Measurements from ENCODE around the gene SLIT3. TPM values are rescaled to one million over a fixed set of nuclear protein-coding genes. Genes with fewer than 3 reads are reported as not detected.

Gene SLIT3
- total RNA-seq, 4 donors from 2014 or later: 6.8 to 23.1 (median 13.3) TPM

- Histone ChIP-seq H3K9me3 (no peaks in the 10 kb centered on the region), H3K27ac (no peak overlapping the region), H3K36me3 (no peaks in the 10 kb centered on the region), H3K4me3 (no peak overlapping the region), H3K4me1 (no peaks in the 10 kb centered on the region), H3K27me3 (no peaks in the 10 kb centered on the region)
- no peak for DNase-seq
- TF ChIP-seq POLR2A (IDR thresholded peaks at IDR 0.05): no peak
- TF ChIP-seq, protein P1, sequence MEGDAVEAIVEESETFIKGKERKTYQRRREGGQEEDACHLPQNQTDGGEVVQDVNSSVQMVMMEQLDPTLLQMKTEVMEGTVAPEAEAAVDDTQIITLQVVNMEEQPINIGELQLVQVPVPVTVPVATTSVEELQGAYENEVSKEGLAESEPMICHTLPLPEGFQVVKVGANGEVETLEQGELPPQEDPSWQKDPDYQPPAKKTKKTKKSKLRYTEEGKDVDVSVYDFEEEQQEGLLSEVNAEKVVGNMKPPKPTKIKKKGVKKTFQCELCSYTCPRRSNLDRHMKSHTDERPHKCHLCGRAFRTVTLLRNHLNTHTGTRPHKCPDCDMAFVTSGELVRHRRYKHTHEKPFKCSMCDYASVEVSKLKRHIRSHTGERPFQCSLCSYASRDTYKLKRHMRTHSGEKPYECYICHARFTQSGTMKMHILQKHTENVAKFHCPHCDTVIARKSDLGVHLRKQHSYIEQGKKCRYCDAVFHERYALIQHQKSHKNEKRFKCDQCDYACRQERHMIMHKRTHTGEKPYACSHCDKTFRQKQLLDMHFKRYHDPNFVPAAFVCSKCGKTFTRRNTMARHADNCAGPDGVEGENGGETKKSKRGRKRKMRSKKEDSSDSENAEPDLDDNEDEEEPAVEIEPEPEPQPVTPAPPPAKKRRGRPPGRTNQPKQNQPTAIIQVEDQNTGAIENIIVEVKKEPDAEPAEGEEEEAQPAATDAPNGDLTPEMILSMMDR (IDR thresholded peaks at IDR 0.05): no peak
Measured at GRCh38 chr5:168752416-168753190, 548.3 kb downstream of the SLIT3 start.

GRCh38 chr5:168752012-168752411, 548.9 kb downstream of the SLIT3 start:
- TF ChIP-seq, protein P1 (IDR thresholded peaks at IDR 0.05): no peak
- no peak overlapping the region for H3K4me3 ChIP-seq
- DNase-seq: no peak
- no peaks in the 10 kb centered on the region for H3K27me3 ChIP-seq
- no peaks in the 10 kb centered on the region for H3K4me1 ChIP-seq
- no peaks in the 10 kb centered on the region for H3K36me3 ChIP-seq
- no peak overlapping the region for H3K27ac ChIP-seq
- no peaks in the 10 kb centered on the region for H3K9me3 ChIP-seq

GRCh38 chr5:168750926-168751325, 550.0 kb downstream of the SLIT3 start:
- H3K36me3 ChIP-seq: no peaks in the 10 kb centered on the region
- DNase-seq: no peak
- no peaks in the 10 kb centered on the region for H3K4me1 ChIP-seq
- no peak overlapping the region for H3K4me3 ChIP-seq
- H3K27ac ChIP-seq: no peak overlapping the region
- no peaks in the 10 kb centered on the region for H3K9me3 ChIP-seq
- TF ChIP-seq, protein P1 (IDR thresholded peaks at IDR 0.05): no peak
- no peak for TF ChIP-seq POLR2A (IDR thresholded peaks at IDR 0.05)
- H3K27me3 ChIP-seq: no peaks in the 10 kb centered on the region

GRCh38 chr5:168749391-168750100, 551.4 kb downstream of the SLIT3 start:
- no peak for DNase-seq
- no peaks in the 10 kb centered on the region for H3K36me3 ChIP-seq
- no peaks in the 10 kb centered on the region for H3K9me3 ChIP-seq
- no peak overlapping the region for H3K4me3 ChIP-seq
- no peaks in the 10 kb centered on the region for H3K4me1 ChIP-seq
- H3K27me3 ChIP-seq: no peaks in the 10 kb centered on the region
- no peak overlapping the region for H3K27ac ChIP-seq
- TF ChIP-seq POLR2A (IDR thresholded peaks at IDR 0.05): no peak

- DNase-seq: peak in 1 of 3 donors; percentile 52
- no peak overlapping the region for H3K27ac ChIP-seq
- no peak for TF ChIP-seq POLR2A (IDR thresholded peaks at IDR 0.05)
- TF ChIP-seq, protein P1 (IDR thresholded peaks at IDR 0.05): peak in 2 of 6 experiments; percentile 28 to 41
- no peaks in the 10 kb centered on the region for H3K27me3 ChIP-seq
- H3K4me3 ChIP-seq: no peak overlapping the region
- H3K4me1 ChIP-seq: no peaks in the 10 kb centered on the region
- no peaks in the 10 kb centered on the region for H3K36me3 ChIP-seq
- H3K9me3 ChIP-seq: no peaks in the 10 kb centered on the region
Measured at GRCh38 chr5:168747987-168748777, 552.8 kb downstream of the SLIT3 start.

Measured in Peyer's patch (tissue), 4 donors.